NCI-H510A treated with DMSO at 0.1 percent for 48 hours (cell line): ENCODE measurements around the gene KLK2.

Experiments
- DNase-seq: peaks from one replicate; lab custom pipeline; 2025; lab: John Stamatoyannopoulos, UW

KLK2 gene

DNA sequence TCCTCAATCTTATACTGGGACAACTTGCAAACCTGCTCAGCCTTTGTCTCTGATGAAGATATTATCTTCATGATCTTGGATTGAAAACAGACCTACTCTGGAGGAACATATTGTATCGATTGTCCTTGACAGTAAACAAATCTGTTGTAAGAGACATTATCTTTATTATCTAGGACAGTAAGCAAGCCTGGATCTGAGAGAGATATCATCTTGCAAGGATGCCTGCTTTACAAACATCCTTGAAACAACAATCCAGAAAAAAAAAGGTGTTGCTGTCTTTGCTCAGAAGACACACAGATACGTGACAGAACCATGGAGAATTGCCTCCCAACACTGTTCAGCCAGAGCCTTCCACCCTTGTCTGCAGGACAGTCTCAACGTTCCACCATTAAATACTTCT is 22.5 kb upstream of the KLK2 start:
- no peak for DNase-seq

DNA sequence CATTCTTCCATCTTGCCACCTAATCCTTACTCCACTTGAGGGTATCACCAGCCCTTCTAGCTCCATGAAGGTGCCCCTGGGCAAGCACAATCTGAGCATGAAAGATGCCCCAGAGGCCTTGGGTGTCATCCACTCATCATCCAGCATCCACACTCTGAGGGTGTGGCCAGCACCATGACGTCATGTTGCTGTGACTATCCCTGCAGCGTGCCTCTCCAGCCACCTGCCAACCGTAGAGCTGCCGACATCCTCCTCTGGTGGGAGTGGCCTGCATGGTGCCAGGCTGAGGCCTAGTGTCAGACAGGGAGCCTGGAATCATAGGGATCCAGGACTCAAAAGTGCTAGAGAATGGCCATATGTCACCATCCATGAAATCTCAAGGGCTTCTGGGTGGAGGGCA is 21.6 kb upstream of the KLK2 start:
- no peak for DNase-seq

DNA sequence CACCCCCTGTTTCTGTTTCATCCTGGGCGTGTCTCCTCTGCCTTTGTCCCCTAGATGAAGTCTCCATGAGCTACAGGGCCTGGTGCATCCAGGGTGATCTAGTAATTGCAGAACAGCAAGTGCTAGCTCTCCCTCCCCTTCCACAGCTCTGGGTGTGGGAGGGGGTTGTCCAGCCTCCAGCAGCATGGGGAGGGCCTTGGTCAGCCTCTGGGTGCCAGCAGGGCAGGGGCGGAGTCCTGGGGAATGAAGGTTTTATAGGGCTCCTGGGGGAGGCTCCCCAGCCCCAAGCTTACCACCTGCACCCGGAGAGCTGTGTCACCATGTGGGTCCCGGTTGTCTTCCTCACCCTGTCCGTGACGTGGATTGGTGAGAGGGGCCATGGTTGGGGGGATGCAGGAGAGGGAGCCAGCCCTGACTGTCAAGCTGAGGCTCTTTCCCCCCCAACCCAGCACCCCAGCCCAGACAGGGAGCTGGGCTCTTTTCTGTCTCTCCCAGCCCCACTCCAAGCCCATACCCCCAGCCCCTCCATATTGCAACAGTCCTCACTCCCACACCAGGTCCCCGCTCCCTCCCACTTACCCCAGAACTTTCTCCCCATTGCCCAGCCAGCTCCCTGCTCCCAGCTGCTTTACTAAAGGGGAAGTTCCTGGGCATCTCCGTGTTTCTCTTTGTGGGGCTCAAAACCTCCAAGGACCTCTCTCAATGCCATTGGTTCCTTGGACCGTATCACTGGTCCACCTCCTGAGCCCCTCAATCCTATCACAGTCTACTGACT is 18.4 kb upstream of the KLK2 start, which contains the start of gene KLK3:
Gene KLK3 (plus strand): TSS at position 280 of the 775 bp plus-strand sequence. CDS start 41 bp downstream, at position 321.
- no peak for DNase-seq

DNA sequence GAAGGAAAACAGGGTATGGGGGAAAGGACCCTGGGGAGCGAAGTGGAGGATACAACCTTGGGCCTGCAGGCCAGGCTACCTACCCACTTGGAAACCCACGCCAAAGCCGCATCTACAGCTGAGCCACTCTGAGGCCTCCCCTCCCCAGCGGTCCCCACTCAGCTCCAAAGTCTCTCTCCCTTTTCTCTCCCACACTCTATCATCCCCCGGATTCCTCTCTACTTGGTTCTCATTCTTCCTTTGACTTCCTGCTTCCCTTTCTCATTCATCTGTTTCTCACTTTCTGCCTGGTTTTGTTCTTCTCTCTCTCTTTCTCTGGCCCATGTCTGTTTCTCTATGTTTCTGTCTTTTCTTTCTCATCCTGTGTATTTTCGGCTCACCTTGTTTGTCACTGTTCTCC is 15.9 kb upstream of the KLK2 start:
- no peak for DNase-seq

DNA sequence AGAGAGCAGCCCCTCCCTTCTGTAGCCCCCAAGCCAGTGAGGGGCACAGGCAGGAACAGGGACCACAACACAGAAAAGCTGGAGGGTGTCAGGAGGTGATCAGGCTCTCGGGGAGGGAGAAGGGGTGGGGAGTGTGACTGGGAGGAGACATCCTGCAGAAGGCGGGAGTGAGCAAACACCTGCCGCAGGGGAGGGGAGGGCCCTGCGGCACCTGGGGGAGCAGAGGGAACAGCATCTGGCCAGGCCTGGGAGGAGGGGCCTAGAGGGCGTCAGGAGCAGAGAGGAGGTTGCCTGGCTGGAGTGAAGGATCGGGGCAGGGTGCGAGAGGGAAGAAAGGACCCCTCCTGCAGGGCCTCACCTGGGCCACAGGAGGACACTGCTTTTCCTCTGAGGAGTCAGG is 14.4 kb upstream of the KLK2 start:
- DNase-seq: peak; percentile 24

DNA sequence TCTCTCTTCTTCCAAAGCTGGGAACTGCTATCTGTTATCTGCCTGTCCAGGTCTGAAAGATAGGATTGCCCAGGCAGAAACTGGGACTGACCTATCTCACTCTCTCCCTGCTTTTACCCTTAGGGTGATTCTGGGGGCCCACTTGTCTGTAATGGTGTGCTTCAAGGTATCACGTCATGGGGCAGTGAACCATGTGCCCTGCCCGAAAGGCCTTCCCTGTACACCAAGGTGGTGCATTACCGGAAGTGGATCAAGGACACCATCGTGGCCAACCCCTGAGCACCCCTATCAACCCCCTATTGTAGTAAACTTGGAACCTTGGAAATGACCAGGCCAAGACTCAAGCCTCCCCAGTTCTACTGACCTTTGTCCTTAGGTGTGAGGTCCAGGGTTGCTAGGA is 13.4 kb upstream of the KLK2 start:
- DNase-seq: no peak

DNA sequence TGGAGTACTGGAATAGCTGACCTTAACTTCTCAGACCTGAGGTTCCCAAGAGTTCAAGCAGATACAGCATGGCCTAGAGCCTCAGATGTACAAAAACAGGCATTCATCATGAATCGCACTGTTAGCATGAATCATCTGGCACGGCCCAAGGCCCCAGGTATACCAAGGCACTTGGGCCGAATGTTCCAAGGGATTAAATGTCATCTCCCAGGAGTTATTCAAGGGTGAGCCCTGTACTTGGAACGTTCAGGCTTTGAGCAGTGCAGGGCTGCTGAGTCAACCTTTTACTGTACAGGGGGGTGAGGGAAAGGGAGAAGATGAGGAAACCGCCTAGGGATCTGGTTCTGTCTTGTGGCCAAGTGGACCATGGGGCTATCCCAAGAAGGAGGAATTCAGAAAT is 12.2 kb upstream of the KLK2 start:
- no peak for DNase-seq

DNA sequence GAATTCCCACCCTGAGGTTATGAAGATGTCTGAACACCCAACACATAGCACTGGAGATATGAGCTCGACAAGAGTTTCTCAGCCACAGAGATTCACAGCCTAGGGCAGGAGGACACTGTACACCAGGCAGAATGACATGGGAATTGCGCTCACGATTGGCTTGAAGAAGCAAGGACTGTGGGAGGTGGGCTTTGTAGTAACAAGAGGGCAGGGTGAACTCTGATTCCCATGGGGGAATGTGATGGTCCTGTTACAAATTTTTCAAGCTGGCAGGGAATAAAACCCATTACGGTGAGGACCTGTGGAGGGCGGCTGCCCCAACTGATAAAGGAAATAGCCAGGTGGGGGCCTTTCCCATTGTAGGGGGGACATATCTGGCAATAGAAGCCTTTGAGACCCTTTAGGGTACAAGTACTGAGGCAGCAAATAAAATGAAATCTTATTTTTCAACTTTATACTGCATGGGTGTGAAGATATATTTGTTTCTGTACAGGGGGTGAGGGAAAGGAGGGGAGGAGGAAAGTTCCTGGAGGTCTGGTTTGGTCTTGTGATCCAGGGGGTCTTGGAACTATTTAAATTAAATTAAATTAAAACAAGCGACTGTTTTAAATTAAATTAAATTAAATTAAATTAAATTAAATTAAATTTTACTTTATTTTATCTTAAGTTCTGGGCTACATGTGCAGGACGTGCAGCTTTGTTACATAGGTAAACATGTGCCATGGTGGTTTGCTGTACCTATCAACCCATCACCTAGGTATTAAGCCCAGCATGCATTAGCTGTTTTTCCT is 11.5 kb upstream of the KLK2 start:
- DNase-seq: no peak

DNA sequence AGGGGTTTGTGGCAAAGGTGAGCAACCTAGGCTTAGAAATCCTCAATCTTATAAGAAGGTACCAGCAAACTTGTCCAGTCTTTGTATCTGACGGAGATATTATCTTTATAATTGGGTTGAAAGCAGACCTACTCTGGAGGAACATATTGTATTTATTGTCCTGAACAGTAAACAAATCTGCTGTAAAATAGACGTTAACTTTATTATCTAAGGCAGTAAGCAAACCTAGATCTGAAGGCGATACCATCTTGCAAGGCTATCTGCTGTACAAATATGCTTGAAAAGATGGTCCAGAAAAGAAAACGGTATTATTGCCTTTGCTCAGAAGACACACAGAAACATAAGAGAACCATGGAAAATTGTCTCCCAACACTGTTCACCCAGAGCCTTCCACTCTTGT is 3.8 kb upstream of the KLK2 start:
- DNase-seq: no peak

DNA sequence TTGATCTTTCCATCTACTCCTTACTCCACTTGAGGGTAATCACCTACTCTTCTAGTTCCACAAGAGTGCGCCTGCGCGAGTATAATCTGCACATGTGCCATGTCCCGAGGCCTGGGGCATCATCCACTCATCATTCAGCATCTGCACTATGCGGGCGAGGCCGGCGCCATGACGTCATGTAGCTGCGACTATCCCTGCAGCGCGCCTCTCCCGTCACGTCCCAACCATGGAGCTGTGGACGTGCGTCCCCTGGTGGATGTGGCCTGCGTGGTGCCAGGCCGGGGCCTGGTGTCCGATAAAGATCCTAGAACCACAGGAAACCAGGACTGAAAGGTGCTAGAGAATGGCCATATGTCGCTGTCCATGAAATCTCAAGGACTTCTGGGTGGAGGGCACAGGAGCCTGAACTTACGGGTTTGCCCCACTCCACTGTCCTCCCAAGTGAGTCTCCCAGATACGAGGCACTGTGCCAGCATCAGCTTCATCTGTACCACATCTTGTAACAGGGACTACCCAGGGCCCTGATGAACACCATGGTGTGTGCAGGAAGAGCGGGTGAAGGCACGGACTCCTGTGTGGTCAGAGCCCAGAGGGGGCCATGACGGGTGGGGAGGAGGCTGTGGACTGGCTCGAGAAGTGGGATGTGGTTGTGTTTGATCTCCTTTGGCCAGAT is 2.7 kb upstream of the KLK2 start:
- no peak for DNase-seq

DNA sequence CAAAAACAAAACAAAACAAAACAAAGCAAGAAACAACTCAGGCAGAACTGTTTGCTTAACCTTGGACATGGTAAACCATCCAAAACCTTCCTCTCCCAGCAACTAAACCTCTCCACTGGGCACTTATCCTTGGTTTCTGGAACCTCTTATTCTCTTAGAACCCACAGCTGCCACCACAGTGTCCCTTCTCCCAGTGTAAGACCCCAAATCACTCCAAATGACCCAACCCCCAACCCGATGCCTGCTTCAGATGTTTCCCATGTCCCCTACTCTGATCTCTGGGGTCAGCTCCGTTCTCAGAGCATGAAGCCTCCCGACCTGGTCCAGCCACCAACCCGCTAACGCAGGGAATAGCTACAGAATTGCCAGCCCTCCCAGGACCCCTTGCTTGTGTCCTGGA is 972 bp downstream of the KLK2 start:
- DNase-seq: no peak

DNA sequence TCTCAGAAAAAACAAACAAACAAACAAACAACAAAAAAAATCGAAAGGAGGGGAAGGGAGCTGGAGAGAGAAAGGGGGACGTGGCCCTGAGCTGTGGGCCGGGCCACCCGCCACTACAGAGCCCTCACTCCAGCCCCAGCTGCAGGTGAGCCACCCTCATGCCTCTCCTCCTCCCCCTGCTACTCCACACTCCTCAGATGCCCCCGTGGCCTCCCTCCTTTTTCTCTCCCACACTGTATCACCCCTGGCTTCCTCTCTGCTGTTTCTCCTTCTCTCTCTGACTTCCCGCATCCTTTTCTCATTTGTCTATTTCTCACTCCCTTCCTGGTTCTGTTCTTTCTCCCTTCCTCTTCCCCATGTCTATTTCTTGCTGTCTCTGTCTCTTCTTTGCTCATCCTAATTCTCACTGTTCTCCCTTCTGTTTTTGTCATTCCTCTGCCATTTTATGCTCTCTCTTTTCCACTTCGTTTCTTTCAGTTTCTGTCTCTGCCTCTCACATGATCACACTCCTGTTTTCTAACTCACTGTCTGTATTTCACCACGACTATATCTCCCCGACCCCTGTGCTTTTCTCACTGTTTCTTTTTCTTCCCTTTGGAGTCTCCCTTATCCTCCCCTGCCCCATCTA is 2.7 kb downstream of the KLK2 start:
- no peak for DNase-seq

DNA sequence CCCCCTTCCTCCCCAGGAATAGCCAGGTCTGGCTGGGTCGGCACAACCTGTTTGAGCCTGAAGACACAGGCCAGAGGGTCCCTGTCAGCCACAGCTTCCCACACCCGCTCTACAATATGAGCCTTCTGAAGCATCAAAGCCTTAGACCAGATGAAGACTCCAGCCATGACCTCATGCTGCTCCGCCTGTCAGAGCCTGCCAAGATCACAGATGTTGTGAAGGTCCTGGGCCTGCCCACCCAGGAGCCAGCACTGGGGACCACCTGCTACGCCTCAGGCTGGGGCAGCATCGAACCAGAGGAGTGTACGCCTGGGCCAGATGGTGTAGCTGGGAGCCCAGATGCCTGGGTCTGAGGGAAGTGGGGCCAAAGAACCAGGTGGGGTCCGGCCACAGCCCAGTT is 3.2 kb downstream of the KLK2 start:
- no peak for DNase-seq

DNA sequence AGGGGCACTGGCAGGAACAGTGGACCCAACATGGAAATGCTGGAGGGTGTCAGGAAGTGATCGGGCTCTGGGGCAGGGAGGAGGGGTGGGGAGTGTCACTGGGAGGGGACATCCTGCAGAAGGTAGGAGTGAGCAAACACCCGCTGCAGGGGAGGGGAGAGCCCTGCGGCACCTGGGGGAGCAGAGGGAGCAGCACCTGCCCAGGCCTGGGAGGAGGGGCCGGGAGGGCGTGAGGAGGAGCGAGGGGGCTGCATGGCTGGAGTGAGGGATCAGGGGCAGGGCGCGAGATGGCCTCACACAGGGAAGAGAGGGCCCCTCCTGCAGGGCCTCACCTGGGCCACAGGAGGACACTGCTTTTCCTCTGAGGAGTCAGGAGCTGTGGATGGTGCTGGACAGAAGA is 4.1 kb downstream of the KLK2 start:
- DNase-seq: no peak

DNA sequence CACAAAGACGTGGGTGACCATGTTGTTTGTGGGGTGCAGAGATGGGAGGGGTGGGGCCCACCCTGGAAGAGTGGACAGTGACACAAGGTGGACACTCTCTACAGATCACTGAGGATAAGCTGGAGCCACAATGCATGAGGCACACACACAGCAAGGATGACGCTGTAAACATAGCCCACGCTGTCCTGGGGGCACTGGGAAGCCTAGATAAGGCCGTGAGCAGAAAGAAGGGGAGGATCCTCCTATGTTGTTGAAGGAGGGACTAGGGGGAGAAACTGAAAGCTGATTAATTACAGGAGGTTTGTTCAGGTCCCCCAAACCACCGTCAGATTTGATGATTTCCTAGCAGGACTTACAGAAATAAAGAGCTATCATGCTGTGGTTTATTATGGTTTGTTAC is 5.6 kb downstream of the KLK2 start:
- no peak for DNase-seq

DNA sequence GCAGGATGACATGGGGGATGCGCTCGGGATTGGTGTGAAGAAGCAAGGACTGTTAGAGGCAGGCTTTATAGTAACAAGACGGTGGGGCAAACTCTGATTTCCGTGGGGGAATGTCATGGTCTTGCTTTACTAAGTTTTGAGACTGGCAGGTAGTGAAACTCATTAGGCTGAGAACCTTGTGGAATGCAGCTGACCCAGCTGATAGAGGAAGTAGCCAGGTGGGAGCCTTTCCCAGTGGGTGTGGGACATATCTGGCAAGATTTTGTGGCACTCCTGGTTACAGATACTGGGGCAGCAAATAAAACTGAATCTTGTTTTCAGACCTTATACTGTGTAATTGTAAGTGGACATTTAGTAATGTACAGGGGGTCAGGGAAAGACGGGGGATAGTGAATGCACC is 7.0 kb downstream of the KLK2 start:
- DNase-seq: no peak

DNA sequence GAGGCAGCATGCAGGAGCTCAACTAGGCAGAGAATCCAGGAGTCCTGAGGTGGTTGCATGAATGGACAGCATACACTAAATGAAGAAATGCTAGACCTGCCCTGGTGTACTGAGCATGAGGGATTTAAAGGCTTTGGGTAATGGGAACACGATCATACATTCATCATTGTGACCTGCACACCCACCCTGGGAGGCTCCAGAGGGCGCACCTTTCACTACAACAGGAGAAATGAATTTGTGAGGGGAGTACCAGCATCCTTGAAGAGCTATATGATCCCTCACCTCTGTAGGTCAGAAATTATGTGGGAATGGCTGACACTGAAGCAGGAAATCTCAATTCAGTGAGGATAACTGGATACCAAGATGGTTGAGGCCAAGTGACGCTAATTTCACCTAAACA is 8.9 kb downstream of the KLK2 start:
- DNase-seq: no peak

DNA sequence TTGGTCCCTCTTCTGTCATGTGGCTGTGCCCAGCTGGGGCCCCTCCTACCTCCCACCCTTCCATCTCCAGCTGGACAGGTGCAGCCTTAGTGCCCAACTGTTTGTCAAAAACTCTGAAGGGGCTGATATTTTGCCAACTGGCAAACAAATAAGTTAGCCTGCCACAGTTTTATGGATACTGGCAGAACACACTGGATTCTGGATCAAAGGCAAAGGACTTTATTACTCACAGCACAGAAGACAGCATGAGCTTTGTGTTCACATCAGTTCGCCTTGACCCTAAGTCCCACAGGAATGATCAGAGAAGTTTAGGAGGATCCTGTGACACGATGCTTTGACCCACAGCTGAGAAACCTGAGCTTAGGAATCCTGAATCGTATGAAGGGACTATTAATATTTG is 16.4 kb downstream of the KLK2 start:
- DNase-seq: no peak

DNA sequence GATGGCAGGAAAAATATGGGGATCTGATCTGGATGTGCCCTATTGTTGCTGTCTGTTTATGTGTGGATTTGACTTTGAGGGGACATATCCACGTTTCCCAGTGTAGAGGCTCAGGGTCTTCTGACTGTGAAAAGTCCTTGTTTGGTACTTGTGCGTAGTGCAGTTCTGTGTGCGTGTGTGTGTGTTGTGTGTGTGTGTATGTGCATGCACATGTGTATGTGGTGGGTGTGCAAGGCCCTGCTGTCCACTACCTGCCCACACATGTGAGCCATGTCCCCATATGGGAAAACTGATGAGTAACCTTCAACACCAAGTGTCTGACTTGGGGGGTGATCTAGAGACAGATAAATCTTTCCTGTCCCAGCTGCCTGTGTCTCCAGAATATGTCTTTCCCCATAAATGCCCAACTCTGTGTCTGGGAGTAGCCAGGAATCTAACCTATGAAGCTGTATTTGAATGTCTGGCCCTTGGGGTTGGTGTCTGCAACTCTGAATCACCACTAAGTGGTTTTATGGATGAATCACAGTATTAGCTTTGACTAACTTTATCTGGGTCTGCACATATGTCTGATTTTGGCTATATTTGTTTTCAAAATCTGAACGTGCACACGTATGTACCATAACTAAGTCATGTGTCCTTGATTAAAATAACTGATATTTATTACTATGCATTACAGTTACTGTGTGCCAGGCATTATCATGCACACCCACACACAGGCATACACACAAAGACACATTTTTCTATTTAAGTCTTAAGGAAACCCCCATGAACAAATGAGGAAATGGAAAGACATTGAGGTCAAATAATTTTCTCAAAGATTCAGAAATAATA is 17.4 kb downstream of the KLK2 start:
- DNase-seq: no peak

DNA sequence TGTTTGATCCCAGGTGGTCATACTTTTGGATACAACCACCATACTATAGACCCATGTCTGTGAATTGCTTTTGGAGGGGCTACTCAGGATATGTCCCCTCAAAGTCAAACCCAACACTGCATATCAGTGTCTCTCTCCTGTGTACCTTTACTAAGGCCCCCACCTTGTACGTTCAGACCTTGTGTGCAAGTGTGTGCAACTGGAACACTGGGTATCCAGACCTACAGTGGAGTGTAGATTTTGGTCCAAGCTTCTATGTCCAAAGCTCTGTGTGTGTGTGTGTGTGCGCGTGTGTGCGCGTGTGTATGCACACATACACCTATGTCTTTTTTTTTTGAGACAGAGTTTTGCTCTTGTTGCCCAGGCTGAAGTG is 18.0 kb downstream of the KLK2 start:
- DNase-seq: no peak

DNA sequence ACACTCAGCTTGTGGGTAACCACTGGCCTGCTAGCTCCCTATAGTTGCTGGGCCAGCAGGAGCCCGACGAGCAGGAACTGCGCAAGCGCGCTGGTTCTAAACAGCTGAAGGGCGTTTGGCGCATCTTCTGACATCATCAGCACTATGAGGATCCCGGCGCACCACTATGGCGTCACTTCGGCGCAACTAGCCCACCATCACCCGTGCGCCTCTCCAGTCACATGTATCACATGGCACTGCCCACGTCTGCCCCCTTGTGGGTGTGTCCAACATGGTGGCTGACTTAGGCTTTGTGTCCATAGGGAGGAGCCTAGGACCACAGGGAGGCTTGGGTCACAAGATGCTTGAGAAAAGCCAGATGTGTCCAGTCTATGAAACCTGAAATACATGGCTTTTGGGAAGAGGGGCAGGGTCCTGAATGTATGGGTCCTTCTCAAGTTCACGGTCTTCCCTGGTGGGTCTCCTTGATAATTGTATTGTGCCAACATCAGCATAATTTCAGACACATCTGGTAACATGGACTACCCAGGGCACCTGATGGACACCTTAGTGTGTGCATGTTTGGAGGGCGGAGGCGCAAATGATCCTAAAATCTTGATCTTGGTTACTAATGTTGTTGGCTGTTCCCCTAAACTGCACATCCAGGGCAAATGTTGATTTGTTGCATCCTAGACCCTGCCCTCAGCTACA is 20.0 kb downstream of the KLK2 start:
- no peak for DNase-seq
